Measurements from ENCODE around the gene DEDD2. TPM values are rescaled to one million over a fixed set of nuclear protein-coding genes. Genes with fewer than 3 reads are reported as not detected.
A peak's percentile ranks its signal among the peaks of the same experiment; 100 is the strongest.

Gene DEDD2
- total RNA-seq, 1 donor from 2014 or later: 21.8 TPM

DNA sequence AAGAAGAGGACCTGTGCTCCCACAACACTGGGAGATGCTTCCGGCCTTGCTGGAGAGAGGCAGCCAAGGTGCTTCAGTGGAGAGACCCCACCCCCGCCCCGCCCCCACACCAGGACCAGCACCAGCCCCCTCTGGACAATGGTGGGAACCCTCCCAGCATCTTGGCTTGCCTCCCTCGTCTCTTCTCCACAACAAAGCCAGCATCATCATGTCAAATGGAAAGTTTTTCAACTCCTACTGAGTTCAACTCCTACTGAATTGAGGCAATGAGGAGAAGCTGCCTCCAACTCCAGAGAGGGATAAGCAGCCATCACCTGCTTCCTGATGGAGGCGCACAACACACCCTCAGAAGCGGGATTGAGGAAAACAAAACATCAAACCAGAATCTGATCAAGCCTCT, 12.8 kb downstream of the DEDD2 start:
- ATAC-seq: no peak
- DNase-seq (ENCODE audit: low spot score): no peak
- intact Hi-C loops (cut with DNase I): no loop called here

DNA sequence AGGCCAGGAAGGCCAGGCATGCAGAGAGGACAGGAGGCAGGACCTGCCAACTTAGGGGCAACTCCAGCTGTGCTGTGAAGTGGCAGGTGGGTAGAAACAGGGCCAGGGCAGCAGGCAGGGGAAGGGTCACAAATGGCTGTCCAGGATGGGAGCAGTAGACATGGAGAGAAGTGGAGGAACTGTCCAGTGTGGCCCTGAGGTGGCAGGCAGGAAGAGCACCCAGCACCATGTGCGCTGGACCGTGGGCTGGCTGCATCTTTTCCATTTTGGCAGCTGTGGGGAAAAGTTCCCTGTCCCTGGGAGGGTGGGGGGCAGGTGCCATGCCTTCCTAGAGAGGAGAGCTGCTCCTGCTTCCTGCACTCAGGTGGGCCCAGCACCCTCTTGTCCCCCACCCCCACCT, 13.8 kb downstream of the DEDD2 start:
- no peak for DNase-seq (ENCODE audit: low spot score)
- intact Hi-C loops (cut with DNase I): no loop called here

DNA sequence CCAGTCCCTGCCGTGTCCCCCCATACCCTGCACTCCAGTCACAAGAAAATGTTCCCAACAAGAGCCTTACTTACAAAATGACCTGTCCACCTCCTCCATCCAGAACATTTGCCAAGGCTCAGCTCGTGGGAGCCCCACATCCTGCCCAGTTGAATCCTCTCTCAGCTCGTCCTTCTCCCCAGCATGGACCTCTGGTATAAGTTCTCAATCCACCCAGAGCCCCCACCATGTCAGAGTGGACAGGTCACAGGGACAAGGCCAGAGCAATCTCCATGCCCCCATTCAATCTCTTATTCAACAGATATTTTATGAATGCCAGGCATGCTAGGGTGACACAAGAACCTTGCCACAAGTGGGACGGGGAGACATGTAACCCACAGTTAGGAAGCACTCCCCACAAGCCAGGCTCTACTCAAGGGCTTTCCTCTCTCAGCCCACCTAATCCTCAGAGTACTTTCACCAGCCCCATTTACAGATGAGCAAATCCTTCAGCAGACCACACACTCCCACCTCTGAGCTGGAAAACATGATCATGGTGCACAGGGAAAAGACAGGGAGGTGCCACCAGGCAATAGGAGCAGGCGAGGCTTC, 15.1 kb downstream of the DEDD2 start:
- ATAC-seq (no peak), DNase-seq (ENCODE audit: low spot score) (no peak)
- intact Hi-C loops (cut with DNase I): no loop called here

More for the DNA sequence above, 13.8 kb downstream of the DEDD2 start:
- ATAC-seq: no peak

DNA sequence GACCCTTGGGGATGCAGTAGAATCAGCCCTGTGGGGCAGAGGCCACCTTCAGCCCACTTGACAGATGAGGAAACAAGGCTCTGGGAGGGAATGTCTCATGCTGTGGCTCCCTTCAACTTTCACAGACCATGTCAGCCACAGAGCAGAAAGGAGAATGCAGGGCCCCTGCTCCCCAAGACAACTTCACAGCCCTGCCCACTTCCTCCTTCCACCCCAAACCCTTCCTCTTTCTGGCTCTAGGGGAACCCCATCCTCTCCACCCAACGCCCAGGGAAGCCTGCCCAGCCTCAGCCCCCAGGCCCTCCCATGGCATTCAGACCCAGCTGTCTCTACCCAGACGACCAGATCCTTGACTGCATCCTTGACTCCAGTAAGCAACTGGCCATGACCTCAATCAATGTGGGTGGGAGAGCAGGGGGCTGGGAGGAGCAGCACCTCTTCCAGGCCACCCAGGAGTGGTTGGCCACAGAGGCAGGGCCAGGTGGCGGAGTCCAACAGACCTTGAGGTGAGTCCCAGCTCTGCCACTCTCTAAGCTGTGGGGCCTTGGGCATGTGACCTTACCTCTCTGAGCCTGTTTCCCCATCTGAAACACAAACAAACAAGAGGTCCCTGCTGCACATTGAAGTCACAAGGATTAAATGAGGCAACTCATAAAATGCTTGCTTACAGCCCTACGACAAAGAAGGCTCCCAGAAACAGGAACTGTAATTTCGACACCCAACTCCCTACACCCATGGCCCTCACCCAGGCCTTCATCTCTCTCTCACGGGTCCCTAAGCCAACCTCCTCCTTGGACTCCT, 15.8 kb downstream of the DEDD2 start:
- ATAC-seq: peak; percentile 73
- intact Hi-C loops (cut with DNase I): no loop called here

DNA sequence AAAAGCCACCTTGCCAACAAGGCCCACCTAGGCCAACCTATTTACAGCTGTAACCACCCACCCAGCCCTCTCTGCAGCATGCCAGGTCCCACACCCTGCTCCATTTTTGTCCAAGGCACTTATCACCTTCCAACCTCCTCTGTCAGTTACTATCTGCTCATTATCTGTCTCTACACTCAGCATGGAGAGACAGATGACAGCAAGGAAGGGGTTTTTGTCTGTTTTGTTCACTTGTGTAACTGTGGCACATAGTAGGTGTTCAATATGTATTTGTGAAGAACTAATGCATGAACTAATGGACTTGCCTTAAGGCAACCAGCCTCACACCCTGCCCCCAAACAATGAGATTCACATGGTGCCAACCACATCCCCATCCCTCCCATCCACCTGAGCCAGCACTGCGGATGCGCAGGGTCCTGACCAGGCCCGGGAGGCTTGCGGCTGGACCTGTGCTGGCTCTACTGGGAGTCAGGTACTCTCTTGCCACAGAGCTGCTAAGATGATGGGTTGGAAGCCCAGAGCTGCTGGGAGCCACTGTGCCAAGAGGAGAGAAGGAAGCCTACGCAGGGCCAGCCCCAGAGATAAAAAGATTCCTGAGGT, 17.3 kb downstream of the DEDD2 start:
- intact Hi-C loops (cut with DNase I): no loop called here
- DNase-seq (ENCODE audit: low spot score): no peak
- no peak for ATAC-seq

More for the DNA sequence above, 15.8 kb downstream of the DEDD2 start:
- no peak for DNase-seq (ENCODE audit: low spot score)

DNA sequence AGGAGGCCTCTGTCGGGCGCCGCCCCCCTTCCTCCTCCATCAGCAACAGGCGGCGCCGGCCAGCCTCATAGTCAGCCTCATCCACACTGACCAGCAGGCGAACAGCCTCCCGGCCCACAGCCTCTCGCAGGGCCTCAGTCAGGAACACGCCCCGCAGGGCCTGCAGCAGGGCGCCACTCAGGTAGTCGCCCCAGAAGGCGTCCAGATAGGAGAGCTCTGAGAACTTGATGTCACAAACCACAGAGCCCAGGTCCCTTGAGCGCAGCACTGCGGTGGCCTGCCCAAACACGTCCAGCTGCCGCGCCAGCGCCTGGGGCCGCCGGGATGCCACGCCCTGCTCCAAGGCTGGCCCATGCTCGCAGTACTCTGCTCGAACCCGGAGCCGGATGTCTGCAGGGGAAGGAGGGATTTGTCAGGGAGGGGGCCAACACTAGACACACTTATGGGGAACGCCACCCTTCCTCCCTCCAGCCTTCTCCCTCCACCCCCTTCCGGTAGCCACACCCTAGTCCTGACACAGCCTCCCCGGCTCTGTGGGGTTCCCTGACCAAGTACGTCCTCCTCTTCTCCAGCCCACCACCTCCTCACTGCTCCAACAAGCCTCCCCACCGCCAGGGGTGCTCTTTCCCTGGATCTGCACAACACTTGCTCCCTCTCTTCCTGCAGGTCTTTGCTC, 17.9 kb downstream of the DEDD2 start:
- ATAC-seq (peak; percentile 8), DNase-seq (ENCODE audit: low spot score) (no peak)
- intact Hi-C loops (cut with DNase I): no loop called here

DNA sequence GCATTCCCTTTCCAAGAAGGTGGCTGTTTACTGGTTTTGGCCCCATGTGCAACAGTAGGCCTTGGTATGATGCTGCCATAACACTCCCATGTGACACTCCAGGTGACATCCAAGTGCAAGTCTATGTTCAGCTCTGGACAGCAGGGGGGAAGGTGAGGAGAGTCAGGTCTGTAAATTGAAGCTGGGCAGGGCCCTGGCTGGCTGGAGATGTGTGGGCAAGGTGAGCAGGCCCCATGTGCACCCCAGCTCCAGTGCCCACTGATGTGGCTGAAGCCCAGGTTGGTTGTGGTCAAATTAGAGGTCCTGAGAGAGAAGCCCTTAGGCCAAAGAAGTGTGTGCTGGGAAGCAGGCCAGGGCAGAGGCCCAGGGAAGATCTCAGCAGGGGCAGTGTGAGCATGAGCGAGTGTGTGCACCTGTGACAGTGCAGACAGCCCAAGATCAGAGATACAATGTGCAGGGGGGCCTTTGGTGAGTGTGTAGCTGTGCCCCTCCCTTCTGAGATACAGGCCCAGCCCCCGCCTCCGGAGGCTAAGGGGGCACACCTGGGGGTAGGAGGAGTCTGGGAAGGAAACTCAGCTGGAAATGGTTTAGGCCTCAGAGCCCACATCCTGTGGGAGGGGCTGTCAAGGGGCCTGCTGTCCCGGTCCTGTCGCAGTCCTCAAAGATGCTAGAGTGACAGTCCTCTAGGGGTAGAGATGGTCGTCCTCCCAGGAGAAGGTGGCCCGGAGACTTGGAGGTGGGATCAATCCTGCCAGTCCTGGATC, 18.6 kb downstream of the DEDD2 start:
- DNase-seq (ENCODE audit: low spot score) (no peak), ATAC-seq (peak; percentile 4)
- intact Hi-C loops (cut with DNase I): no loop called here

DNA sequence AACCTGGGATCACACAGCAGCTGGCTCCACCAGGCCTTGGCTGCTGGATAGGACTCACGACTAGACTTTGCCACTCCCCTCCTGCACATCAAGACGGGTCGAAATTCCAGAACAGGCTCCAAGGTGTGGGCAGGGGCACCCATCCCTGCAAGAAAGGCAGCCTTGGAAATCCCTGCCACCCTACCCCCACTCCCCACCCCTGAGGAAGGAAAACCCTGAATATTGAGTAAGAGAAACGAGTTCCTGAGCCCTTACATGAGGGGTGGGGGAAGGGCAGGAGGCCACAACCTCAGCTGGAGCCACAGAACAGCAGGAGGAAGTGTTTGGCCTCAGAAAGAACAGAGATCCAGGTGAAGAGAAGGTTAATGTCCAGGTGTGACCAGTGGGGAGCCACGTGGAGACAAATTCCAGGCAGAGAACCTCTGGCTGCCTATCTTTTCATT, 20.1 kb downstream of the DEDD2 start:
- intact Hi-C loops (cut with DNase I): no loop called here
- no peak for ATAC-seq
- no peak for DNase-seq (ENCODE audit: low spot score)

DNA sequence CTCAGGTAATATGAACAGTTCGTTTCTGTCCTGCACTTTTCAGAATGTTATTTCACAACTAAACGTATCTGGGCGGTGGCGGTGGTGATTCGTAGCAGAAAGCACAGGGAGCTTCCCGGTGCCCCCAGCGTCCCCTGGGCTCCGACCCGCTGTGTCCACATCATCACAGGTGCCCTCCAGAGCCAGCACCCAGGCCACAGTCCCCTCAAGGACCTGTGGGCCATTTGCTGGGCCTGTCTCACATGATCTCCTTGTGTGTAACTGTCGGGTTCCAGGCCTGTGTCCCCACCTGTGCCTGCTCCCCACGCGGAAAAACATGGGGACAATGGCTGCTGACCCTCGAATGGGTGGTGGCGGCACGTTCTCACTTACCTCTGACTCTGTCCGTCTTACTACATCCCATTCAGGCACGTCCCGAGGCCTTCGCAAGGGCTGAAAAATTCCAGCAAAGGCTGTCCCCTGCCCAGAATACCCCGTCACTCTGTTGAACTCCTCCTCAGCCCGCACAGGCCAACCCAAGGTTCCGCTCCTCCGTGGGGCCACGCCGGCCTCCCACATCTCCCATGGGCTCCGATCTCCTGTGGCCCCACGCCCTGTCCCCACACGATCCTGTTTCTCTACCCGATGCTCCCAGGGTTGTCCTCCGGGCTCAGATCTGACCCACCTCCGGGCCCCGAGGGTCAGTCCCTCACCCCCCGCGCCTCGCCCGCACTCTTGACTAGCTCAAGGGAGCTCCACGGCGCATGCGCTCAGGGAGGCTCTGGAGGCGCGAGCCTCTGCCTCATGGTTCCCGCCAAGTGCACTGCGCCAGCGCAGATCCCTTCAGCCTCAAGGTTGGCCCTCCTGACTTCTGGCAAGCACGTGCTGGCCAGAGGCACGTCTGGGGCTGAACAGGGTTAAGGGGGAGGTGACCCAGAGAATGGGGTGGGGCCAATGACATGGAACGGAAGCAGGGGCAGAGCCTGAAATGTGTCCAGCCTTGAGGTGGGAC, 21.2 kb downstream of the DEDD2 start:
- DNase-seq (ENCODE audit: low spot score) (no peak), ATAC-seq (no peak)

DNA sequence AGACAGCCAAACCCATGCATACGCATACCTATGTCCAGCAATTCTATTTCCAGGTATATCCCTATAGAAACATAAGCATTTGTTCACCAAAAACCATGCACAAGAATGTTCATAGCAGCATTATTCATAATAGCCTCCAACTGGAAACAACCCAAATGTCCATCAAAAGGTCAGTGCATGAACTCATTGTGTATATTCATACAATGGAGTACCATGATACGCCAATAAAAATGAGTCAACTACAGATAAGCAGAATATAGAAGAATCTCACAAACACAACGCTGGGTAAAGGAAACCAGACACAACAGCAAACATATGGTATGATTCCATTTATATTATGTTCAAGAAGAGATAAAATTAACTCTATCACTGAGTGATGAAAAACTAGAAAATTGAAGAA, 23.8 kb downstream of the DEDD2 start:
- intact Hi-C loops (cut with DNase I): no loop called here
- ATAC-seq (no peak), DNase-seq (ENCODE audit: low spot score) (no peak)

More for the DNA sequence above, 21.2 kb downstream of the DEDD2 start:
- intact Hi-C loops (cut with DNase I): no loop called here

DNA sequence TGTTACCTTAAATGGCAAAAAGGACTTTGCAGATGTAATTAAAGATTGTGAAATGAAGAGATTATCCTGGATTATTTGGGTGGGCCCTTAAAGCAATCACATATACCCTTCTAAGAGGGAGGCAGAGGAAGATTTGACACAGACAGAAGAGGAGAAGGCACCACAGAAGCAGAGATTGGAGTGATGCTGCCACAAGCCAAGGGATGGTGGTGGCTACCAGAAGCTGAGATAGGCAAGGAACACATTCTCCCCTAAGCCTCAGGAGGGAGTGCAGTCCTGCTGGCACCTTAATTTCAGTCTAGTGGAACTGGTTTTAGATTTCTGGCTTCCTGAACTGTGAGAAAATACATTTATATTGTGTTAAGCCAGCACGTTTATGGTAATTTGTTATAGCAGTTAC, 24.2 kb downstream of the DEDD2 start:
- ATAC-seq (no peak), DNase-seq (ENCODE audit: low spot score) (no peak)
- intact Hi-C loops (cut with DNase I): no loop called here

DNA sequence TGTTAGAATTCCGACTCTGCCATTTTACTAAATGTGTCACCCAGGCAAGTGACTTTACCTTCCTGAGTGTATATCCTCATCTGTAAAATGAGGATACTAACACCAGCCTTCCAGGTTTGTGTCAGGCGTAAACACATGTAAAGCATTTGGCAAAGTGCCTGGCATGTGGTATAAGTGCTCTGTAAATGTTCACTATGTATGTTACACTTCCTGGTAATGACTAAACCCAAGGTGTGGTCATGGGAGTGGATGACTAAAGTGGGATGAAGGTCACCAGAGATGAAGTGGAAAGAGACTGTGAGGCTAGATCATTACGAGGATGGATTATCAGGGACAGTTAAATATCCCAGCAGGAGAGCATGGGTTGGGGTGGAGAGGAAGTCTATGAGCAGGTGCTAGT, 25.6 kb downstream of the DEDD2 start:
- intact Hi-C loops (cut with DNase I): no loop called here
- DNase-seq (ENCODE audit: low spot score) (no peak), ATAC-seq (no peak)

DNA sequence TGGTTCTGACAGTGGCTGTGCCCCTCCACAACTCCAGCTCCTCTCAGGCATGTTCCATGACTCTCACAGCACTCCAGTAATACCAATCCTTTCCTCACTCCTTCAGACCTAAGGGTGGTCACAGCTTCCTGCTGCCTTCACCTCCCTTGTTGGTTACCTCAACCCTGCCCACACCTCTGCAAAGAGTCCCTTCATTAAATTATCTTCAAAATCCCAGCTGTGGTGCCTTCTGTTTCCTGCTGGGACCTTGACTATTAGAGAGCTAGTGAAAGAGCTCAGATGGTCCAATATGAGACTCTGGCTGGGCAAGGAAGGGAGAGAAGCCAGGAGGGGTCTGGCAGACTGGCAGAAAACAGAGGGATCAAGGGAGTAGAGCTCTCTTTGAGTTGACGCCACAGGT, 26.1 kb downstream of the DEDD2 start:
- intact Hi-C loops (cut with DNase I): no loop called here
- ATAC-seq: no peak
- no peak for DNase-seq (ENCODE audit: low spot score)

DNA sequence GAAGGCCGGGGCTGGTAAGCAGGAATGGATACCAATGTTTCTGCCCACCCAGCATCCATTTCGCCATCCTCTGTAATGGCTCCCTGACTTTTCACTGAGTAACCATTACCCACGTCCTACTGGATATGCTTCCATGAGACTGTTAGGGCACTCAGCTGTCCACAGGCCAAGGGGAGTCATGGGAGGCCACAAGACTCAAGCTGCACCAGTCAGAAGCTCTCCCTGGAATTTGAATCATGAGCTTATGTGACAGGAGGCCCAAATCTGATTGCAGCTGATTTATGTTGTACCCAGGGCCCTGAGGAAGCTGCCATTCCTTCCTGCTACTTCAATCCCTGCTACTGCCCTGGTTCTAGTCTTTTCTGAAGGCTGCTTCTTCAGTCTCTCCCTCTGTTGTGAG, 28.3 kb downstream of the DEDD2 start:
- intact Hi-C loops (cut with DNase I): no loop called here
- no peak for DNase-seq (ENCODE audit: low spot score)
- ATAC-seq: no peak

DNA sequence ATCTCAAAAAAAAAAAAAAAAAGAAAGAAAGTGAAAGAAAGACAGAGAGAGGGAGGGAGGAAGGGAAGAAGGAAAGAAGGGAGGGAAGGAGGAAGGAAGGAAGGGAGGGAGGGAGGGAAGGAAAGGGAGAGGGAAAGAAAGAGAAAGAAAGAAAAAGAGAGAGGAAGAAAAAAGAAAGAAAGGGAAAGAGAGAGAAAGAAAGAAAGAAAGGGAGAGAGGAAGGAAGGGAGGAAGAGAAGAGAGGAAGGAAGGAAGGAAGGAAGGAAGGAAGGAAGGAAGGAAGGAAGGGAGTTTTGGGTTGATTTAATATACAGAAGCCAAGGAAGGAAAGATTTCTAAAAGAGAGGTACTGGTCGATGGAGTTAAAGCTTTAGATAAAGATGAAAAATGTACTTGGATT, 28.8 kb downstream of the DEDD2 start:
- intact Hi-C loops (cut with DNase I): no loop called here
- ATAC-seq (no peak), DNase-seq (ENCODE audit: low spot score) (no peak)

DNA sequence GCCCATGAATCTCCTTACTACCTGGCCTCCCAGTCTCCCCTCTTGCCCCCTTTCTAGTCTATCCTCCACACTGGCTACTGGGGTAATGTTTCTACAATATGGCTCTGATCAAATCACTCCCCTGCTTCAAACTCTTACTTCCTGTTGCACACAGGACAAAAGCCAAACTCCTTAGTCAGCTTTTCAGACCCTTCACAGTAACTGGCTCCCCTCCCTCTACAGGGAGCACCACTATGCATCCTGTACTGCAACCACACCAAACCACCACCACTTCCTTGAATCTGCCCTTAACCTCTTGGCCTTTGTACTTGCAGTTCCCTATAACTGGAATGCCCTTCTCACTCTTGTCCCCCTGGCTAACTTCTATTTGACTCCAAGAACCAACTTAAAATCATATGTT, 32.2 kb downstream of the DEDD2 start:
- ATAC-seq (peak; percentile 52), DNase-seq (ENCODE audit: low spot score) (no peak)
- intact Hi-C loops (cut with DNase I): no loop called here

DNA sequence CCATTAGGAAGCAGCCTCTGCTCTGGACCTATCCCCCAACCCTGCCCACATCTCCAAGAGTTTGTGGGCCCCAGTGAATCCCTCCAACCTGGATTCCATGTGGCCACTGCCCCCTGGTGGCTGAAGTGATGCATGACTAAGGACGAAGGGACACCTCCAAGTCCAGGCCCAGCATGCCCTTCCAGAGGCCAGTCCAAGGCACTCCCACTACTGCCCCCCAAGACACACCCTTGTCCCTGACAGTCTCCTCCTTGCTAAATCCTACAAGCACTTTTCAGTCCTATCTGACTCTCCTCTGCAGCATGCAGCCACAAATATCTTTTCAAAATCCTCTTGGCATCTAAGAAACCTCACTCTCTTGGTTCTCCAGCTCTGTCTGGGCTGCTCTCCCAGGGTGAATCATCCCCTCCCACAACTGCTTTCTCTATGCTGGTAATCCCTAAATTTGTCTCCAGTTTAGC, 33.0 kb downstream of the DEDD2 start:
- ATAC-seq: peak; percentile 76
- peak; percentile 84 for DNase-seq (ENCODE audit: low spot score)
- intact Hi-C loops (cut with DNase I): no loop called here
